Suppressor macrophage treated with lipopolysaccharide for 1 hour (primary cell): Measurements from ENCODE around the gene FARP2.
A peak's percentile ranks its signal among the peaks of the same experiment; 100 is the strongest.

Experiments used
- DNase-seq, 3 donors: peaks; one replicate each; pipeline ENCODE4 v3.0.0-alpha.2; 2020 to 2022

FARP2 gene

DNA sequence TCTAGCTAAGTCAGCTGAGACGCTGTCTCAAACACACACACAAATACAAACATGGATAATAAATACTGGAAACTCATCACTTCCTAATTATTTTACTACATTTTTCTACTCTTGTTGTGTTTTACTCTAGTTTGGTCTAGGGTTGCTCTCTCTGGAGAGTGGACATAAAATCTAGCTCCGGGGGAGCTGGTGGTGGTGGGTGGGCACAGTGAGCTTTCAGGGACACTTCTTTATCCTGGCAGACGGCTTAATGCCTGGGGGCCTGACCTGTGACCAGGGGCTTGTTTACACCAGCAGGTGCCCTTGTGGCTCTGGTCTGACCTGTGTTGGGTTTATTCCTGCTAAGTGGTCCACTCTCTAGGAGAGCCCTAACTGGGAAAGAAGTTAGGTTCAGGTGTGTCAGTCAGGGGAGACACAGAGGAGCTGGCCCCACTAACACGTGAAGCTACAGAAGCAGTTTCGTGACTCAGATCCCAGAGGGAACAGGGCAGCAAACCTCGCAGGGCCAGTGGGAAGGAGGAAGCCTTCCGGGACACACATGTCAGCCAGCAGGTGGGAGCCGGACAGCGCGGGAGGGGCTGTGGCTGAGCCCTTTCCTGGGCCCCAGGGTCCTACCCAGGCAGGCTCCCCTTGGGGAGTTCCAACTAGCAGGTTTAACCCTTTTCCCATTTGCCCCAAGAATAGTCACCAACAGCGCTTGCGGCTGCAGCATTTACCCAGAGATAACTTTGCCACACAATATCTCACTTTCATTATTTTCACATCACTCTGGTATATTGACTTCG is 180.0 kb downstream of the FARP2 start:
- DNase-seq, result no peak

GRCh38 chr2:241538838-241539615 is 182.9 kb downstream of the FARP2 start:
- DNase-seq, result no peak

DNA sequence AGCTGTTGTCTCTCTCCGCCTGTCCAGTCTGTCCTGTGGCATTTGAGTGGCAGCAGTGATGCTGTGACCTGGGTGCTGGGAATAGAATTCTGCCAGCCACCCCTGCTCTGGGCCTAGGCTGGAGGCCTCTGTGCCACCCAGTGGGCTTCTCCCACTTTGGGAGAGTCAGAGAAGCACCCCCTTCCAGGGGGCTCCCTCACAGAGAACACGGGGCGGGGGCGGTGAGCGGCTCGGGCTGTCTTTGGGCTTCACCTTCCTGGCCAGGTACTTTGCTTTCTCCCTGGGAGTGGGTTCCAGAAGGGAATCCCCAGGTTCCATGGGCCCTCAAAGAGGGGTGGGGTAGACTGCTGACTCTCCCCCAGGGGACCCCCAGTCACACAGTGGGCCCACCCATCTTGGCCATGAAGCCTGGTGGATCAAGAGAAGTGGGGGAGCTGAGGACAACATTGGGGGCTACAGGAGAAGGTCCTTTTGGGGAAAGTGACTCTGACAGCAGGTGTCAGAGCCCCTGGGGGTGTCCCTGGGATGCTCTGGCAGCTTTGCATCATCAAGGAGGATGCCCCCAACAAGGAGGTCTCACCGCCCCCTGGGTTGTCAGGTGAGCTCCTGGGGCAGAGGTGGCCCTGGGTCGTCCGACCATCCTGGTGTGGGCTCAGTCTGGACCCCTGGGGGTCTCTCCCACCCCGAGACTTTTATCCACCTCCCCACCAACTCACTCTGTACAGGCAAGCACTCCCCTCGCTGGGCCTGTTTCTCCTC is 183.7 kb downstream of the FARP2 start:
- DNase-seq, result no peak

DNA sequence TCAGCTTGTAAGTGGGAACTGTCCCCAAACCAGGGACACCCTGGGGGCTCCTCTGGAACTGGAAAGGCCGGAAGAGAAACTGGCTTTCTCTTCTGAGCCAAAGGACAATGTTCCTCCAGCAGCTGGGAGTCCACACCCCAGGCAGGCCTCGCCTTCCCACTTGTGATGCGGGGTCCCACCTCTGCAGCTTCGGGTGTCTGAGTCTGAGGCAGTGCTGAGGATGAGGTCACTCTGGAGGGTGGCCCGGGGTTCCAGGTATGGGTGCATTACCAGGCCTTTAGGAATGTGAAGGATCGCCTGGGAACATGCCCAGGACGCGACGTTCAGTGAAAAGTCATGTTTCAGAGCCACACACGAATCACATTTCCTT is 184.3 kb downstream of the FARP2 start:
- DNase-seq, result no peak

GRCh38 chr2:241540771-241541561 is 184.9 kb downstream of the FARP2 start:
- peak; percentile 72 to 91 (median 79) for DNase-seq

GRCh38 chr2:241541564-241542277 is 185.6 kb downstream of the FARP2 start:
- DNase-seq, result no peak

- DNase-seq, result no peak
Measured at GRCh38 chr2:241542278-241542605, 186.2 kb downstream of the FARP2 start.
